Breast epithelium (tissue), 4 donors: ENCODE data around the gene HAPLN3. TPM values are rescaled to one million over a fixed set of nuclear protein-coding genes. Genes with fewer than 3 reads are reported as not detected.

ENCODE experiments used
- DNase-seq, 2 donors: peaks; one replicate each; pipeline ENCODE4 v3.0.0-alpha.2; 2019; ENCODE audit warnings: low spot score in 2 of 2
- H3K27ac ChIP-seq, 2 donors: fragments of 200-600 bp; sonication (generic) in 1 of 2; one replicate each; pipeline ENCODE4 v1.5.1; 2016 to 2019; ENCODE audit warnings: mild to moderate bottlenecking in 1 of 2
- H3K27me3 ChIP-seq, 2 donors: fragments of 200-600 bp; sonication (generic) in 1 of 2; one replicate each; pipeline versions ENCODE4 v1.5.1 to v1.6.0; 2017 to 2019; ENCODE audit warnings: control low read depth in 1 of 2, mild to moderate bottlenecking in 1 of 2
- H3K36me3 ChIP-seq: fragments of 200-600 bp; one replicate; pipeline ENCODE4 v1.5.1; 2019
- H3K4me1 ChIP-seq, 2 donors: fragments of 200-600 bp; sonication (generic); one replicate each; pipeline ENCODE4 v1.5.1; 2016 to 2019; ENCODE audit warnings: control low read depth in 1 of 2
- H3K4me3 ChIP-seq, 3 donors: fragments of 200-600 bp; sonication (generic); 1 replicate in 2 of 3; 2 replicates in 1 of 3; pipeline ENCODE4 v1.5.1; 2016 to 2019; ENCODE audit warnings: mild to moderate bottlenecking in 3 of 3, moderate library complexity in 2 of 3
- H3K9me3 ChIP-seq, 2 donors: fragments of 200-600 bp; sonication (generic) in 1 of 2; one replicate each; pipeline ENCODE4 v1.5.1; 2016 to 2019; ENCODE audit warnings: control low read depth in 1 of 2
- POLR2A ChIP-seq: fragments of 450-650 bp; IDR thresholded peaks from one replicate; pipeline ENCODE4 v1.6.1; 2016; ENCODE audit warnings: antibody characterized with exemption, mild to moderate bottlenecking, moderate library complexity
- POLR2AphosphoS5 ChIP-seq, 3 donors: sonication (generic); formaldehyde crosslinking; IDR thresholded peaks; one replicate each; pipeline ENCODE4 v1.6.1; 2017; ENCODE audit warnings: antibody characterized with exemption in 3 of 3
- intact Hi-C: fragments of 100-400 bp; cut with DNase I; formaldehyde crosslinking; loops from one replicate; pipeline ENCODE4 v1.15.1; 2023; ENCODE audit warnings: low total_unique reads
- total RNA-seq, 3 donors: library from RNA; depleted of rRNA; stranded (reverse); fragments of >200 nt; gene quantifications; one replicate each; pipeline ENCODE4 v1.1.0, GENCODE V29; 2016
- TF ChIP-seq, protein P1 (sequence below), 3 donors: fragments of 450-650 bp; IDR thresholded peaks; one replicate each; pipeline ENCODE4 v1.5.1; 2016 to 2017; ENCODE audit warnings: antibody characterized with exemption in 3 of 3, mild to moderate bottlenecking in 3 of 3, moderate library complexity in 3 of 3

Gene HAPLN3
- total RNA-seq, 3 donors from 2014 or later = 3.4 to 24.6 (median 11.1) TPM

DNA sequence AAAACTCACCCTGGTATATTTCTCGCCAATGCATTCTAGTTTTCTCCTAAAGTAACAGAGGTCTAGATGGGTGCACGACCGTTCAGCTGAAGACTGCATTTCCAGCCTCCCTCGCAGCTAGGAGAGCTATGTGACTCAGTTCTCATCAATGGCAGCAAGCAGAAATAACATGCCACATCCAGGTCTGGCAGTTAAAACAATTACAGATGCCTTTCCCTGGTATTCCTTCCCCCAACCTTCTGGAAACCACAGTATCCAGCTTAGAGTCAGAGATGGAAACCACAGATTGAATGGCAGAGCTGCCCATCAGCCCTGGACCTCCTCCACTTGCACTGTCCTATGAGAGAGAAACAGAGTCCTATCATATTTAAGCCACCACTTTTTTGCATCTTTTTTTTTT is 4.8 kb downstream of the HAPLN3 start:
- DNase-seq = no peak
- H3K36me3 ChIP-seq = no peaks in the 10 kb centered on the region
- TF ChIP-seq POLR2A (no peak), POLR2AphosphoS5 (IDR thresholded peaks at IDR 0.05) (no peak)
- TF ChIP-seq, protein P1, sequence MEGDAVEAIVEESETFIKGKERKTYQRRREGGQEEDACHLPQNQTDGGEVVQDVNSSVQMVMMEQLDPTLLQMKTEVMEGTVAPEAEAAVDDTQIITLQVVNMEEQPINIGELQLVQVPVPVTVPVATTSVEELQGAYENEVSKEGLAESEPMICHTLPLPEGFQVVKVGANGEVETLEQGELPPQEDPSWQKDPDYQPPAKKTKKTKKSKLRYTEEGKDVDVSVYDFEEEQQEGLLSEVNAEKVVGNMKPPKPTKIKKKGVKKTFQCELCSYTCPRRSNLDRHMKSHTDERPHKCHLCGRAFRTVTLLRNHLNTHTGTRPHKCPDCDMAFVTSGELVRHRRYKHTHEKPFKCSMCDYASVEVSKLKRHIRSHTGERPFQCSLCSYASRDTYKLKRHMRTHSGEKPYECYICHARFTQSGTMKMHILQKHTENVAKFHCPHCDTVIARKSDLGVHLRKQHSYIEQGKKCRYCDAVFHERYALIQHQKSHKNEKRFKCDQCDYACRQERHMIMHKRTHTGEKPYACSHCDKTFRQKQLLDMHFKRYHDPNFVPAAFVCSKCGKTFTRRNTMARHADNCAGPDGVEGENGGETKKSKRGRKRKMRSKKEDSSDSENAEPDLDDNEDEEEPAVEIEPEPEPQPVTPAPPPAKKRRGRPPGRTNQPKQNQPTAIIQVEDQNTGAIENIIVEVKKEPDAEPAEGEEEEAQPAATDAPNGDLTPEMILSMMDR (IDR thresholded peaks at IDR 0.05) = no peak
- H3K4me1 ChIP-seq = no peaks in the 10 kb centered on the region
- H3K9me3 ChIP-seq = no peaks in the 10 kb centered on the region
- H3K27me3 ChIP-seq = no peaks in the 10 kb centered on the region
- no peak overlapping the region for H3K27ac ChIP-seq
- H3K4me3 ChIP-seq = no peak overlapping the region
- intact Hi-C loops = no loop called here

DNA sequence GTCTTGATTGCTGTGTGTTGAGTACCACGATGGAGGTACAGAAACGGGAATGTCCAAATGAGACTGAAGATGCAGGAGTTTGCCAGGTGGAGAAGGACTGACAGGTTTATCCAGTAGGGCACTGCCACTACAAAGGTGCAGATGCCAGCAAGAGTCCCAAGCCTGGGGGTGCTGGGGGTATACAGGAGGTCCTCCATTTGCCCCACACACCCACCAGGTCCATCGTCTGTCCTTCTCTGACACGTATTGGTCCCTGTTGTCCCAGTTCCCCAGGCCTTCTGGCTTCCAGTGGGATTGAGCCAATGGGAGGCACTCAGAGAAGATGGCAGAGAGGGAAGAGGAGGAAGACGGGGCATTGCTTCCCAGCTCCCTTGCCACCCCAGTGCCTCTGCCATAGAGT is 6.6 kb downstream of the HAPLN3 start:
- Histone ChIP-seq H3K36me3 (no peaks in the 10 kb centered on the region), H3K27ac (no peak overlapping the region), H3K4me1 (no peaks in the 10 kb centered on the region), H3K27me3 (no peaks in the 10 kb centered on the region), H3K9me3 (no peaks in the 10 kb centered on the region), H3K4me3 (no peak overlapping the region)
- intact Hi-C loops = no loop called here
- TF ChIP-seq, protein P1 (IDR thresholded peaks at IDR 0.05) = no peak
- TF ChIP-seq POLR2AphosphoS5 (IDR thresholded peaks at IDR 0.05) (no peak), POLR2A (no peak)
- no peak for DNase-seq

DNA sequence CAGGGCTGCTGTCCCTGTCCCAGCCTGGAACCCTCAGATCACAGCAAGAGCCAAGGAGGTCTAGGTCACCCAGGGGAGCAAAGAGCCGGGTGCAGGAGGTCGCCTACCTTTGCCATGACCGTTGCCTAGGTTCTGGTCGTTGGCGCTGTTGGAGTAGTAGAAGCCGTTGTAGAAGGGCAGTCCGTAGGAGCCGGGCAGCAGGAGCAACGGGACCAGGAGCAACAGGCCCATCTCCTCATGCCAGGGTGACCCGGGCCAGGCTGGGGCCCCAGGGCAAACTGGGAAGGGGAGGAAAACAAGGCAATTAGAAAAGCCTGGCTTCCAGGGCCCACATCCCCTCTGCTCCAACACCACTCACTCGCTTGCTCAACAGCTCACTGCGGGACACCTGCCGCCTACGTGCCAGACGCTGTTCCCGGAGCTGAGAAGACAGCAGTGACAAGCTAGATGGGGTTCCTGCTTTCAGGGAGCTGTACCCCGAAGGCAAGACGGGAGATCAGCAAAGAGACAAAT is 8.2 kb downstream of the HAPLN3 start:
- TF ChIP-seq POLR2A (no peak), POLR2AphosphoS5 (IDR thresholded peaks at IDR 0.05) (no peak)
- TF ChIP-seq, protein P1 (IDR thresholded peaks at IDR 0.05) = no peak
- Histone ChIP-seq H3K27ac (no peak overlapping the region), H3K4me1 (no peaks in the 10 kb centered on the region), H3K27me3 (no peaks in the 10 kb centered on the region), H3K9me3 (no peaks in the 10 kb centered on the region), H3K4me3 (no peak overlapping the region), H3K36me3 (no peaks in the 10 kb centered on the region)
- DNase-seq = no peak
- intact Hi-C loops = no loop called here

DNA sequence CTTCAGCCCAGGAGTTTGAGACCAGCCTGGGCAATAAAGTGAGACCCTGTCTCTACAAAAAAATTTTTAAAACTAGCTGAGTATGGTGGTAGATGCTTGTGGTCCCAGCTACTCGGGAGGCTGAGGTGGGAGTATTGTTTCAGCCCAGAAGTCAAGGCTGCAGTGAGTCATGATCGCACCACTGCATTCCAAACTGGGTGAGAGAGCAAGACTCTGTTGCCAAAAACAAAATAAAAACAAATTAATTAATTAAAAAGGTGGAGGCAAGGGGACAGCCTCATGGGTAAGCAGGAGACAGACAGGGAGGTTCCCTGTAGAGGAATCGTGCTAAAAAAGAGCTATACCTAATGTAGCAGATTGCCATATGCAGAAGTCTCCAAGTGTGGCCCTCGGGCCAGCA is 12.6 kb downstream of the HAPLN3 start:
- TF ChIP-seq, protein P1 (IDR thresholded peaks at IDR 0.05) = no peak
- TF ChIP-seq POLR2AphosphoS5 (IDR thresholded peaks at IDR 0.05) (no peak), POLR2A (no peak)
- Histone ChIP-seq H3K27ac (no peak overlapping the region), H3K36me3 (no peaks in the 10 kb centered on the region), H3K4me1 (no peaks in the 10 kb centered on the region), H3K9me3 (no peaks in the 10 kb centered on the region), H3K27me3 (no peaks in the 10 kb centered on the region), H3K4me3 (no peak overlapping the region)
- intact Hi-C loops = no loop called here
- no peak for DNase-seq

DNA sequence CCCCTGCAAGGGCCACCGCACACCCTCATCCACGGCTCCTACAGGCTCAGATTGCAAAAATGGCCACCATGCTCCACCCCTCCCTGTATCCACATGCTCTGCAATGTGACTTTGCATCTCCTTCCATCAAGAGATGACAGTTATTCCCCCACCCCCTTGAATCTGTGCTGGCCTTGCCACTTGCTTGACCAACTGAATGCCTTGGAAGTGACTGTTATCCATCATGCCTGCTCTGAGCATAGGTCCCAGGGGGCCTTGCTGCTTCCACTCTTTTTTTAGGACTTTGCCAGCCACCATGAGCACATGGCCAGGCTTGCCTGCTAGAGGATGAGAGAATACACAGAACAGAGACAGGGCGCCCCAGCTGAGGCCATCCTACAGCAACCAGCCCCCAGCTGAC is 13.6 kb downstream of the HAPLN3 start:
- H3K4me1 ChIP-seq = no peaks in the 10 kb centered on the region
- DNase-seq = no peak
- no peak overlapping the region for H3K4me3 ChIP-seq
- no peak overlapping the region for H3K27ac ChIP-seq
- H3K9me3 ChIP-seq = no peaks in the 10 kb centered on the region
- TF ChIP-seq, protein P1 (IDR thresholded peaks at IDR 0.05) = no peak
- no peak for TF ChIP-seq POLR2AphosphoS5 (IDR thresholded peaks at IDR 0.05)
- no peak for TF ChIP-seq POLR2A
- H3K27me3 ChIP-seq = no peaks in the 10 kb centered on the region
- H3K36me3 ChIP-seq = no peaks in the 10 kb centered on the region
- intact Hi-C loops = loop anchor here (2.0 kb wide), 1 partner anchor 551 kb away; no protein-coding TSS in a partner anchor
